GM21737 (cell line): ENCODE results near the gene STK38L.

Experiments
- ATAC-seq: cut with Tn5 transposase; IDR thresholded peaks from one replicate; pipeline ENCODE4 v1.9.1; 2021; ENCODE audit warnings: mild to moderate bottlenecking, moderate library complexity; ENCODE audit not compliant: unreplicated experiment

Gene STK38L

GRCh38 chr12:27343255-27344000, 99.3 kb downstream of the STK38L start:
- ATAC-seq = no peak

DNA sequence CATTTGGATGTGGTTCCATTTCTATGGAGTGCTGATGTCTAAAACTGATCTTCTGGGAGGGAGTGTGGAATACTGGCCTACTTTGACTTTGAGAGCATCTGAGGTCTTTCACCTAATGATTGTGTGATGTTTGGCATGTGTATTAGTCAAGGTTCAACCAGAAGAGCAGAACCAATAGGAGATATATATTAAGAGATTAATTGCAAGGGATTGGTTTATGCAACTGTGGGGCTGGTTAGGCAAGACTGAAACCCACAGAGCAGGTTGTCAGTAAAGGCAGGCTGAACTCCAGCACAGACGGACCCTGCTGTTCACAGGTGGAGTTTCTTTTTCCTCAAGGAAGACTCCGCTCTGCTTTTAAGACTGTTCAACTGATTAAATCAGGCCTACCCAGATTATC, 100.2 kb downstream of the STK38L start:
- no peak for ATAC-seq

DNA sequence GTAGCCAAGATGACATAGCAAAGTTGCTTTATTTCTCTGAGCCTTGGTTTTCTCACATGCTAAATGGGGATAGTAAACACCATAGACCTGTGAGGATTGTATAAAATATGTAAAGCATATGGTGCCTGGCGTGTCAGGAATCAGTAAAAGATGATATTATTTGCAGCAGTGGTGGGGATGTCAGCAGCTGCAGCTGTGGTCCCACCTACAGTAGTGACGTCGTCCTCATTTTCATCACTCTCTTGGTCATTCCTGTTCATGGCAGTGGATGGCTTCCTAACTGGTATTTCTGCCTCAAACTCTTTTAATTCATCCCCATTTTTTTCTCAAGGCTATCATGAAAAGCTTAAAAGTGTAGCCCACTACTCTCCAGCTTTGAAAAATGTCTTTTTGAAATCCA, 100.7 kb downstream of the STK38L start:
- no peak for ATAC-seq

DNA sequence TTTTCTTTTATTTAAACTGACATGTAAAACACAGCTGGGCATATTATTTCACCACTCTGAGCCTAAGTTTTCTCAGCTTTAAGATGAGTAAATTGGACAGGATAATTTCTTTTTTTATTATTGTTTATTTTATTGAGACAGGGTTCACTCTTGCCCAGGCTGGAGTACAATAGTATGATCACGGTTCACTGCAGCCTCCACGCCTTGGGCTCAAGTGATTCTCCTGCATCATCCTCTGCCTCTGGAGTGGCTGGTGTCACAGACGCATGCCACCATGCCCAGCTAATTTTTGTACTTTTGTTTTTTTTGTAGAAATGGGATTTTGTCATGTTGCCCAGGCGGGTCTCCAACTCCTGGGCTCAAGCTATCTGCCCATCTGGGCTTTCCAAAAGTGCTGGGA, 101.3 kb downstream of the STK38L start:
- no peak for ATAC-seq

DNA sequence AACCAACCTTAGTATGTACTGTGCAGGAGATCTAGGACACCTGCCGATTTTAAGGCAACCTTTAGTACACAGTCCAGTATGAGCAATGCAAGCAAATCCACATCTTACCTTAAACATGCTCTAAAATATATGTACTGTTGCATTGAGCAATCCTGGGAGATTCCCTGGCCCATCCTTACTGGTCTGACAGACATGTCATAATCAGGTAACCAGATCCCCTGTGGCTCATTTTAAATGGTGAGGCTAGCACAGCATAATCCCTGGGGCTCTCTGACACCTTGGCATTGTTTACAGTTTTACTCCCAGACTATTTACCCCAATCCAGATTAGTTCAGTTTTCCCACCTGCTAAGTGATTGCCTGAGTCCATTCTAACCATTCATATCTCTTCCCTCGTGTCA, 103.7 kb downstream of the STK38L start:
- no peak for ATAC-seq

DNA sequence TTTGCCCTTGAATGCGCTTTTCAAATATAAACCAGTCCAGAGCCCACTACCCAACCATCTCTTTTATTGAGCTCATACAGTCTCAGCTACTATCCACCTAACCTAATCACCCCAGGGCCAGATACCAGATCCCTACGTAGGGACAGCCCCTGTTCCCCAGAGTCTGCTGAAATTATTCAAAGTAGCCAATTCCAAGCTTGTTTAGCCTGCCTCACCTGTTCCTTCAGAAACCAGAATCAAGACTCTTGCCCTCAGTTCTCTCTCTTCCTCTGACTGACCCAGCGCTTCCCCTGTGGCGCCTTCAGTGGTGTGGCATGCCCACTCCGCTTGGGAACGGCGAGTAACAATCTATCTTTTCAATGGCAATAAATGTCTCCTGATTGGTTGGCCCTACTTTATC, 107.4 kb downstream of the STK38L start:
- ATAC-seq = no peak

DNA sequence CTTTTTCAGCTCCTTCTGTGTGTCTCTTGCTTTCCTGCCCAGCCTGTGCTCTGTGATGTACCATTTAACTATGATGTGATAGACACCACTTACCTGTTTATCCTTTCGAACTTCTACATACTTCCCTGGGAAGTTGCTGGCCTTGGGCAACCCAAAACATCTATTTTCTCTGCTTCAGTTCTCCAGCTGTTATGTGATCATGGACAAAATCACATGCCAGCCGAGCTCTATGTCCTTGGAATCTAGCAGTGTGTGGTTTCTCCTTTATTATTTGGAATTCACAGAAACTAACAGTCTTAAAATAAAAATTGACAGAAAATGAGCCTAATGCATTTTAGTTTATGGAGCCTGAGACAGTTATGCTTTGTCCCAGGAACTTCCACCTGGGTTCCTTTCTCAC, 111.4 kb downstream of the STK38L start:
- ATAC-seq = no peak

- no peak for ATAC-seq
Measured at GRCh38 chr12:27355979-27356378, 111.9 kb downstream of the STK38L start.

- ATAC-seq = no peak
Measured at GRCh38 chr12:27359578-27360340, 115.7 kb downstream of the STK38L start.

- ATAC-seq = no peak
Measured at GRCh38 chr12:27361372-27361771, 117.3 kb downstream of the STK38L start.

- ATAC-seq = no peak
Measured at GRCh38 chr12:27366621-27367020, 122.5 kb downstream of the STK38L start.

DNA sequence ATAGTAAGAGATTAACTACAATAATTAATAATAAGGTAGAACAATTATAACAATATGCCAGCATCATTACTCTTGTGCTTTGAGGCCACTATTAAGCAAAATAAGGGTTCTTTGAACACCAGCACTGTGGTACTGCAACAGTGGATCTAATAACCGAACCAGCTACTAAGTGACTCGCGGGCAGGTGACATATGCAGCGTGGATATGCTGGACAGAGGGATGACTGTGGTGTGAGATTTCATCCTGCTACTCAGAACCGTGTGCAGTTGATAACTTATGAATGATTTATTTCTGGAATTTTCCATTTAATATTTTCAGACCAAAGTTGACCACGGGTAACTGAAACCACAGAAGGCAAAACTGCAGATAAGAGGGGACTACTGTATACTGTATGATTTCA, 123.0 kb downstream of the STK38L start:
- no peak for ATAC-seq
